Body of pancreas (tissue), 4 donors: ENCODE results near the gene SRPX2.

Source experiments
- POLR2A ChIP-seq, 3 donors: fragments of 450-650 bp; IDR thresholded peaks; one replicate each; pipeline ENCODE4 v1.6.1; 2016; ENCODE audit warnings: antibody characterized with exemption in 3 of 3, mild to moderate bottlenecking in 2 of 3
- TF ChIP-seq, protein P1 (sequence below), 7 experiments: fragments of 450-650 bp in 4 of 7; fragments of 200-600 bp in 3 of 7; sonication (generic) in 3 of 7; IDR thresholded peaks; one replicate each; pipeline ENCODE4 v1.5.1; 2016 to 2019; ENCODE audit warnings: antibody characterized with exemption in 7 of 7

GRCh38 chrX:100650841-100651240 lies 6.8 kb downstream of the SRPX2 start:
- TF ChIP-seq, protein P1, sequence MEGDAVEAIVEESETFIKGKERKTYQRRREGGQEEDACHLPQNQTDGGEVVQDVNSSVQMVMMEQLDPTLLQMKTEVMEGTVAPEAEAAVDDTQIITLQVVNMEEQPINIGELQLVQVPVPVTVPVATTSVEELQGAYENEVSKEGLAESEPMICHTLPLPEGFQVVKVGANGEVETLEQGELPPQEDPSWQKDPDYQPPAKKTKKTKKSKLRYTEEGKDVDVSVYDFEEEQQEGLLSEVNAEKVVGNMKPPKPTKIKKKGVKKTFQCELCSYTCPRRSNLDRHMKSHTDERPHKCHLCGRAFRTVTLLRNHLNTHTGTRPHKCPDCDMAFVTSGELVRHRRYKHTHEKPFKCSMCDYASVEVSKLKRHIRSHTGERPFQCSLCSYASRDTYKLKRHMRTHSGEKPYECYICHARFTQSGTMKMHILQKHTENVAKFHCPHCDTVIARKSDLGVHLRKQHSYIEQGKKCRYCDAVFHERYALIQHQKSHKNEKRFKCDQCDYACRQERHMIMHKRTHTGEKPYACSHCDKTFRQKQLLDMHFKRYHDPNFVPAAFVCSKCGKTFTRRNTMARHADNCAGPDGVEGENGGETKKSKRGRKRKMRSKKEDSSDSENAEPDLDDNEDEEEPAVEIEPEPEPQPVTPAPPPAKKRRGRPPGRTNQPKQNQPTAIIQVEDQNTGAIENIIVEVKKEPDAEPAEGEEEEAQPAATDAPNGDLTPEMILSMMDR (IDR thresholded peaks at IDR 0.05) = no peak
- TF ChIP-seq POLR2A (IDR thresholded peaks at IDR 0.05) = no peak
